ENCODE data around the gene NREP.
A peak's percentile ranks its signal among the peaks of the same experiment; 100 is the strongest.

The NREP gene

DNA sequence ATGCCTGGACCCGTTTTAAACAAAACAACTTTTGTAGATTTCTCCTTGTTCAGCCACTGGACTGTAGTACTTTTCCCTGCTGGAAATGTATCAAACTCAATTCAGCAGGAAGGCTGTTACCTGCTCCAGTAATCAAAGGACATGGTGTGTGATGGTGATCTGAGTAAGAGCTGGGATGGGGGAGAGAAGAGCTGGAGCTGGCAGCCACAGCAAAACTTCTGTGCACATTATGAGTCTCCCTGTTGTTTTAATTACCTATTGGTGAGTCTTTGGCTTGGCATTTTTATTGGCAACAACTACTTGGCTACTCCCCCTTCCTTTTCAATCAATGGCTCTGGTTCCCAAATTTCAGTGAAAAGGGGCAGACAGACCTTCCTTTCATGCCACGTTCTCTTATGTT is 9.7 kb downstream of the NREP start:
- H3K4me1 ChIP-seq (ENCODE audit: control insufficient read depth, insufficient read depth, low read length) = peaks cover 15% of the 10 kb centered on the region
- H3K36me3 ChIP-seq (ENCODE audit: control insufficient read depth in 2 of 2, insufficient read depth in 2 of 2, low read length in 2 of 2) = no peaks in the 10 kb centered on the region
- no peak overlapping the region for H3K27ac ChIP-seq (ENCODE audit: low read length)
- no peaks in the 10 kb centered on the region for H3K9me3 ChIP-seq (ENCODE audit: control insufficient read depth in 2 of 2, low read length in 2 of 2)
- H3K4me3 ChIP-seq (ENCODE audit: low read length in 2 of 2) = no peak overlapping the region
- H3K27me3 ChIP-seq (ENCODE audit: control insufficient read depth in 1 of 2, insufficient read depth in 2 of 2, low read length in 2 of 2) = no peaks in the 10 kb centered on the region
- H3K9ac ChIP-seq (ENCODE audit: low read length in 2 of 2) = no peak overlapping the region

DNA sequence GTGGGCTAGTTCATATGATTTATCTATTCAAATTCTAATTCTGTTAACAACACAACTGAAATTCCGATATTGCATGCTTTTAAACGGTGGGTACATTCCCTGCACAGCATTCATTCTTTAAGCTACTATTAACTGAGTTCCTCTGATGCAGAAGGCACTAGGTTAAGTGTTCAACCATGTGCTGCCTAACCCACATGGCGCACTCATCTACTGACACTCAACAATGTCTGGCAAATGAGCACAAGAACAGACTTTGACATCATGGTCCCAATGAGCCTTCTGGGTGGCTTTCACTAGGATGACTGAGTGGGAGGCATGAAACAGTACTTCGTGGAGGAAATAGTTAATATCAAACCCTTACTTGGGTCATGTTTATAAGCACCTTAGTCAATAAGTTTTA is 10.2 kb downstream of the NREP start:
- Histone ChIP-seq H3K4me1 (ENCODE audit: control insufficient read depth, insufficient read depth, low read length) (peaks cover 17% of the 10 kb centered on the region), H3K27me3 (ENCODE audit: control insufficient read depth in 1 of 2, insufficient read depth in 2 of 2, low read length in 2 of 2) (no peaks in the 10 kb centered on the region), H3K9me3 (ENCODE audit: control insufficient read depth in 2 of 2, low read length in 2 of 2) (no peaks in the 10 kb centered on the region), H3K9ac (ENCODE audit: low read length in 2 of 2) (no peak overlapping the region), H3K36me3 (ENCODE audit: control insufficient read depth in 2 of 2, insufficient read depth in 2 of 2, low read length in 2 of 2) (no peaks in the 10 kb centered on the region), H3K4me3 (ENCODE audit: low read length in 2 of 2) (no peak overlapping the region), H3K27ac (ENCODE audit: low read length) (no peak overlapping the region)

DNA sequence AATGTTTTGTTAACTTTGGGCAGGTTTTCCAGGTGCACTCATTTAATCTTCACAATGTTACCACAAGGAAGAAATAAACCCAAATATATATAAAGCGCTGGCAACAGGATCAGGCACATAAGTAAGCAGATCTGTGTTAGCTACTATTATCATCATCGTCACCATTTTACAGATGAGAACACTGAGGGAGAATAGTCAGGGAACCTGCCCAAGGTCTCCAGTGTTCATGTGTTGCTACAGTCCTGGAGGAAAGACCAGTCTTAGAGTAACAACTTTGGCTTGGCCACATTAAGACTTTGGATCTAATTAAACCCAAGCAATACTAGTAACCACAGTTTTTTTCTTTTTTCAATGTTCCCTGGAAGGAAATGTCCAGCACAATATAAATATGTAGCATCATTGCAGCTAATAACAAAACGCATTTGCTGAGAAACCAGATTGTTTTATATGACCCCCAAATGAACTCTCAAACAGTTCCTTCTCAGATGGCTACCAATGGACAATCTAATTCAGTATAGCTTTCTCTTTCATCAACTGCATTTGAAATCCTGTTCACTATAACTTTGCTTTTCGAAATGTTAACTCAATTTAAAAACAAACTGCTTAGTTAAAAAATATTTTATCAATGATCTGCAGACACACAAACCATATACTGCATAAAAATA is 11.8 kb downstream of the NREP start:
- no peaks in the 10 kb centered on the region for H3K9me3 ChIP-seq (ENCODE audit: control insufficient read depth in 2 of 2, low read length in 2 of 2)
- no peaks in the 10 kb centered on the region for H3K27me3 ChIP-seq (ENCODE audit: control insufficient read depth in 1 of 2, insufficient read depth in 2 of 2, low read length in 2 of 2)
- H3K4me3 ChIP-seq (ENCODE audit: low read length in 2 of 2) = no peak overlapping the region
- H3K27ac ChIP-seq (ENCODE audit: low read length) = no peak overlapping the region
- peaks cover 24% of the 10 kb centered on the region for H3K4me1 ChIP-seq (ENCODE audit: control insufficient read depth, insufficient read depth, low read length)
- H3K9ac ChIP-seq (ENCODE audit: low read length in 2 of 2) = no peak overlapping the region
- no peaks in the 10 kb centered on the region for H3K36me3 ChIP-seq (ENCODE audit: control insufficient read depth in 2 of 2, insufficient read depth in 2 of 2, low read length in 2 of 2)

DNA sequence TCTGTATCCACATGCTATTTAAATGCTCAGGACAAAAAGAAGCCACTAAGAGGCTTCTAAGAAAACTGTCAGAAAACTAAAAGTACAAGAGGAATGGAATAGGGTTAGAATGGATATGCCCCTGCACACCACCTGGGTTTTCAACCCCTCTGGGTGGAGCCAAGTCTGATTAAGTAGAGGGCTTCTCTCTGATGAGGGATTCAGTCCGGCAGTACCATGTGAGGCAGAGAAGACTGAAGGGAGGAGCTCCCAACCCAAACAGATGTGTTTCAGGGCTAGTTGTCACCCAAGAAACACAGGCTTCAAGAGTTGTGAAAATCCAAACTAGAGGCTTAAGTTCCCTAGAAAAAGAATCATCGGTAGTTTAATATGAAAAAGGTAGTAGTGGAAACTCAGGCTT is 12.5 kb downstream of the NREP start:
- no peak overlapping the region for H3K27ac ChIP-seq (ENCODE audit: low read length)
- H3K27me3 ChIP-seq (ENCODE audit: control insufficient read depth in 1 of 2, insufficient read depth in 2 of 2, low read length in 2 of 2) = no peaks in the 10 kb centered on the region
- H3K36me3 ChIP-seq (ENCODE audit: control insufficient read depth in 2 of 2, insufficient read depth in 2 of 2, low read length in 2 of 2) = no peaks in the 10 kb centered on the region
- H3K4me1 ChIP-seq (ENCODE audit: control insufficient read depth, insufficient read depth, low read length) = peaks cover 24% of the 10 kb centered on the region
- H3K9ac ChIP-seq (ENCODE audit: low read length in 2 of 2) = no peak overlapping the region
- no peak overlapping the region for H3K4me3 ChIP-seq (ENCODE audit: low read length in 2 of 2)
- no peaks in the 10 kb centered on the region for H3K9me3 ChIP-seq (ENCODE audit: control insufficient read depth in 2 of 2, low read length in 2 of 2)

DNA sequence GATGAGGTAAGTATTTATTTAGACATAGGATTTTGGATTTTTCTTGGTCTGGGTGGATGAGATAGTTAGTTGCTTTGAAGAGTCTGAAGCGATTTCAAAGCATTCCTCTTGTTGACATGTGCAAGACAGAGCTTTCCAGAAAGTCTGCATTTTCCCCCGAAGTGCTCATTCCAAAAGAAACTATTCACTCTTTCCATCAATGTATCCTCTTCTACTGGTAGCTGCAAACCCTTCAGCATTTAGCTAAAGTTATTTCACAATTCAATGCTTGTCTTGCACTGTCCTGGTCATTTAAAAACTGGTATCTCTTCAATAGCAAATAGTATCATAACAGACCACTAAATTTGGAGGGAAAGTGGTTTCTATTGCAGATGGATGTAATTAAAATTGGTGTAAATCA is 13.0 kb downstream of the NREP start:
- no peak overlapping the region for H3K27ac ChIP-seq (ENCODE audit: low read length)
- no peak overlapping the region for H3K4me3 ChIP-seq (ENCODE audit: low read length in 2 of 2)
- H3K36me3 ChIP-seq (ENCODE audit: control insufficient read depth in 2 of 2, insufficient read depth in 2 of 2, low read length in 2 of 2) = no peaks in the 10 kb centered on the region
- H3K4me1 ChIP-seq (ENCODE audit: control insufficient read depth, insufficient read depth, low read length) = peaks cover 24% of the 10 kb centered on the region
- H3K9ac ChIP-seq (ENCODE audit: low read length in 2 of 2) = no peak overlapping the region
- no peaks in the 10 kb centered on the region for H3K27me3 ChIP-seq (ENCODE audit: control insufficient read depth in 1 of 2, insufficient read depth in 2 of 2, low read length in 2 of 2)
- no peaks in the 10 kb centered on the region for H3K9me3 ChIP-seq (ENCODE audit: control insufficient read depth in 2 of 2, low read length in 2 of 2)

- Histone ChIP-seq H3K4me1 (ENCODE audit: control insufficient read depth, insufficient read depth, low read length) (peaks cover 24% of the 10 kb centered on the region), H3K27me3 (ENCODE audit: control insufficient read depth in 1 of 2, insufficient read depth in 2 of 2, low read length in 2 of 2) (no peaks in the 10 kb centered on the region), H3K9ac (ENCODE audit: low read length in 2 of 2) (no peak overlapping the region), H3K4me3 (ENCODE audit: low read length in 2 of 2) (no peak overlapping the region), H3K27ac (ENCODE audit: low read length) (no peak overlapping the region), H3K36me3 (ENCODE audit: control insufficient read depth in 2 of 2, insufficient read depth in 2 of 2, low read length in 2 of 2) (no peaks in the 10 kb centered on the region), H3K9me3 (ENCODE audit: control insufficient read depth in 2 of 2, low read length in 2 of 2) (no peaks in the 10 kb centered on the region)
Observed at GRCh38 chr5:111743512-111743911, 13.5 kb downstream of the NREP start.

GRCh38 chr5:111742177-111742994 is 14.6 kb downstream of the NREP start:
- Histone ChIP-seq H3K9me3 (ENCODE audit: control insufficient read depth in 2 of 2, low read length in 2 of 2) (no peaks in the 10 kb centered on the region), H3K4me1 (ENCODE audit: control insufficient read depth, insufficient read depth, low read length) (peaks cover 19% of the 10 kb centered on the region), H3K27me3 (ENCODE audit: control insufficient read depth in 1 of 2, insufficient read depth in 2 of 2, low read length in 2 of 2) (no peaks in the 10 kb centered on the region), H3K27ac (ENCODE audit: low read length) (peak overlapping the region; percentile 25), H3K4me3 (ENCODE audit: low read length in 2 of 2) (peak overlapping the region; percentile 47 to 55), H3K36me3 (ENCODE audit: control insufficient read depth in 2 of 2, insufficient read depth in 2 of 2, low read length in 2 of 2) (no peaks in the 10 kb centered on the region), H3K9ac (ENCODE audit: low read length in 2 of 2) (peak overlapping the region; percentile 29 to 37)

DNA sequence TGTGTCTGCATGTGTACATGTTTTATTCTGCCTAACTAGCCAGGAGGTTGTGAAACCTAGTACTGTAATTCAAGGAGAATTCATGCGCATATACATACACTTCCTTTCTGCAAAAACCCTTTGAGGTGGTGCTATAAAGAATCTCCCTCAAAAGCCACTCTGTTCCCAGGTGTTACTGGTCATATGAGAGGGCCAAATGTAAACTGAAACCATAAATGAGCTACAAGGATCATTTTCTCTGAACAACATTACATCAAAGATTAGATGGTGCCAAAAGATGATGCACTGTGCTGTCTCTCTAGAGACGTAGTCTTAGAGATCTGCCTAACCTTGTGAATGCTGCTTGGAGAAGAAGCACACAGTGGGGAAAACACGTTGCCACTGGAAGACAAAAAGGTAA is 15.7 kb downstream of the NREP start:
- no peak overlapping the region for H3K9ac ChIP-seq (ENCODE audit: low read length in 2 of 2)
- H3K4me1 ChIP-seq (ENCODE audit: control insufficient read depth, insufficient read depth, low read length) = peaks cover 19% of the 10 kb centered on the region
- H3K27ac ChIP-seq (ENCODE audit: low read length) = peak overlapping the region; percentile 12
- peak overlapping the region in 1 of 2 donors; percentile 16 for H3K4me3 ChIP-seq (ENCODE audit: low read length in 2 of 2)
- H3K27me3 ChIP-seq (ENCODE audit: control insufficient read depth in 1 of 2, insufficient read depth in 2 of 2, low read length in 2 of 2) = no peaks in the 10 kb centered on the region
- no peaks in the 10 kb centered on the region for H3K9me3 ChIP-seq (ENCODE audit: control insufficient read depth in 2 of 2, low read length in 2 of 2)
- no peaks in the 10 kb centered on the region for H3K36me3 ChIP-seq (ENCODE audit: control insufficient read depth in 2 of 2, insufficient read depth in 2 of 2, low read length in 2 of 2)

- Histone ChIP-seq H3K36me3 (ENCODE audit: control insufficient read depth in 2 of 2, insufficient read depth in 2 of 2, low read length in 2 of 2) (no peaks in the 10 kb centered on the region), H3K9me3 (ENCODE audit: control insufficient read depth in 2 of 2, low read length in 2 of 2) (no peaks in the 10 kb centered on the region), H3K9ac (ENCODE audit: low read length in 2 of 2) (no peak overlapping the region), H3K27ac (ENCODE audit: low read length) (no peak overlapping the region), H3K4me1 (ENCODE audit: control insufficient read depth, insufficient read depth, low read length) (peaks cover 21% of the 10 kb centered on the region), H3K27me3 (ENCODE audit: control insufficient read depth in 1 of 2, insufficient read depth in 2 of 2, low read length in 2 of 2) (no peaks in the 10 kb centered on the region), H3K4me3 (ENCODE audit: low read length in 2 of 2) (no peak overlapping the region)
Observed at GRCh38 chr5:111739416-111739815, 17.6 kb downstream of the NREP start.

DNA sequence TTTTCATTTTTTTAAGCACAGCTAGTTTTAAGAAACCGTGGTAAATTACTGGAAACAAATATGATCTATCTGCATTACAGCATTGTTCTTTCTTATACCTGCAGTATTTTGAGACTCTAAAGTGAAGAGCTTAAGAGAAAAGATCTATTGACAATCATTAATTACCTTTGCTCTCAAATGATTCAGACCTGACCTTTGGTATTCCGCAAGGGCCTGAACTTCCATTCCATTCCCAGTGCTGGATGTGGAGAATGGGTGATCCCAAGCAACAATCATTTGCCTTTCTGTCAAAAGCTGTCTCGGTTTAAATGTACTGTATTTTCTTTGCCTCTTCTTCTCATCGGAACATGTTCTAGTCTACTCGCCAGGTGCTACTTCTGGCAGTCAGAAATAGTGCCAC is 18.9 kb downstream of the NREP start:
- H3K4me1 ChIP-seq (ENCODE audit: control insufficient read depth, insufficient read depth, low read length) = peaks cover 21% of the 10 kb centered on the region
- H3K9me3 ChIP-seq (ENCODE audit: control insufficient read depth in 2 of 2, low read length in 2 of 2) = no peaks in the 10 kb centered on the region
- no peak overlapping the region for H3K27ac ChIP-seq (ENCODE audit: low read length)
- no peaks in the 10 kb centered on the region for H3K27me3 ChIP-seq (ENCODE audit: control insufficient read depth in 1 of 2, insufficient read depth in 2 of 2, low read length in 2 of 2)
- no peak overlapping the region for H3K4me3 ChIP-seq (ENCODE audit: low read length in 2 of 2)
- no peak overlapping the region for H3K9ac ChIP-seq (ENCODE audit: low read length in 2 of 2)
- peaks cover 0 to 3% of the 10 kb centered on the region in 2 donors for H3K36me3 ChIP-seq (ENCODE audit: control insufficient read depth in 2 of 2, insufficient read depth in 2 of 2, low read length in 2 of 2)

- H3K27ac ChIP-seq (ENCODE audit: low read length) = no peak overlapping the region
- no peaks in the 10 kb centered on the region for H3K9me3 ChIP-seq (ENCODE audit: control insufficient read depth in 2 of 2, low read length in 2 of 2)
- H3K27me3 ChIP-seq (ENCODE audit: control insufficient read depth in 1 of 2, insufficient read depth in 2 of 2, low read length in 2 of 2) = no peaks in the 10 kb centered on the region
- peaks cover 0 to 3% of the 10 kb centered on the region in 2 donors for H3K36me3 ChIP-seq (ENCODE audit: control insufficient read depth in 2 of 2, insufficient read depth in 2 of 2, low read length in 2 of 2)
- no peak overlapping the region for H3K4me3 ChIP-seq (ENCODE audit: low read length in 2 of 2)
- H3K4me1 ChIP-seq (ENCODE audit: control insufficient read depth, insufficient read depth, low read length) = peaks cover 20% of the 10 kb centered on the region
- H3K9ac ChIP-seq (ENCODE audit: low read length in 2 of 2) = no peak overlapping the region
Observed at GRCh38 chr5:111737716-111738115, 19.3 kb downstream of the NREP start.

Measured in stomach smooth muscle (tissue), 2 donors.